Measurements from ENCODE around the gene ZNF516.

- TF ChIP-seq CTCF (IDR thresholded peaks at IDR 0.05) (no peak), POLR2AphosphoS5 (IDR thresholded peaks at IDR 0.05) (no peak)
These were observed 18.1 kb downstream of the ZNF516 start for GRCh38 chr18:76476665-76477561.
